ENCODE measurements around the gene HKDC1.

Gene HKDC1

GRCh38 chr10:69241575-69241974 lies 21.4 kb downstream of the HKDC1 start:
- peaks cover 12% of the 10 kb centered on the region for H3K4me1 ChIP-seq (ENCODE audit: insufficient read depth, low read length, poor library complexity, severe bottlenecking)
- H3K4me2 ChIP-seq (ENCODE audit: low read depth, low read length, poor library complexity, severe bottlenecking) = no peak overlapping the region
- H3K36me3 ChIP-seq (ENCODE audit: insufficient read depth, low read length) = no peaks in the 10 kb centered on the region
- TF ChIP-seq EZH2phosphoT487 (IDR thresholded peaks at IDR 0.05; ENCODE audit: borderline replicate concordance) = no peak
- no peak for TF ChIP-seq CTCF (conservative IDR thresholded peaks at IDR 0.05; ENCODE audit: low read length)
- H4K20me1 ChIP-seq (ENCODE audit: insufficient read depth, low read length, poor library complexity, severe bottlenecking) = no peaks in the 10 kb centered on the region
- H3F3A ChIP-seq (ENCODE audit: low read depth) = no peaks in the 10 kb centered on the region
- no peak overlapping the region for H3K9ac ChIP-seq (ENCODE audit: low read depth, low read length, poor library complexity, severe bottlenecking)
- H2AFZ ChIP-seq (ENCODE audit: low read length) = no peak overlapping the region
- no peaks in the 10 kb centered on the region for H3K9me3 ChIP-seq (ENCODE audit: insufficient read depth, low read depth, low read length)
- H3K79me2 ChIP-seq (ENCODE audit: insufficient read depth, low read length) = no peaks in the 10 kb centered on the region
- no peaks in the 10 kb centered on the region for H3K9me2 ChIP-seq (replicated peaks; ENCODE audit: low read depth, low read length)
- H3K27me3 ChIP-seq (ENCODE audit: insufficient read depth, low read length, poor library complexity, severe bottlenecking) = no peaks in the 10 kb centered on the region
- no peak overlapping the region for H3K4me3 ChIP-seq (ENCODE audit: low read length, poor library complexity, severe bottlenecking)

GRCh38 chr10:69242040-69242851 lies 22.1 kb downstream of the HKDC1 start:
- no peaks in the 10 kb centered on the region for H4K20me1 ChIP-seq (ENCODE audit: insufficient read depth, low read length, poor library complexity, severe bottlenecking)
- H3K9ac ChIP-seq (ENCODE audit: low read depth, low read length, poor library complexity, severe bottlenecking) = no peak overlapping the region
- H3K36me3 ChIP-seq (ENCODE audit: insufficient read depth, low read length) = no peaks in the 10 kb centered on the region
- H3K4me1 ChIP-seq (ENCODE audit: insufficient read depth, low read length, poor library complexity, severe bottlenecking) = peaks cover 12% of the 10 kb centered on the region
- no peaks in the 10 kb centered on the region for H3K79me2 ChIP-seq (ENCODE audit: insufficient read depth, low read length)
- H3K9me2 ChIP-seq (replicated peaks; ENCODE audit: low read depth, low read length) = no peaks in the 10 kb centered on the region
- no peaks in the 10 kb centered on the region for H3K27me3 ChIP-seq (ENCODE audit: insufficient read depth, low read length, poor library complexity, severe bottlenecking)
- H3K4me2 ChIP-seq (ENCODE audit: low read depth, low read length, poor library complexity, severe bottlenecking) = no peak overlapping the region
- TF ChIP-seq EZH2phosphoT487 (IDR thresholded peaks at IDR 0.05; ENCODE audit: borderline replicate concordance) (no peak), CTCF (conservative IDR thresholded peaks at IDR 0.05; ENCODE audit: low read length) (no peak)
- no peaks in the 10 kb centered on the region for H3K9me3 ChIP-seq (ENCODE audit: insufficient read depth, low read depth, low read length)
- H2AFZ ChIP-seq (ENCODE audit: low read length) = no peak overlapping the region
- H3F3A ChIP-seq (ENCODE audit: low read depth) = no peaks in the 10 kb centered on the region
- H3K4me3 ChIP-seq (ENCODE audit: low read length, poor library complexity, severe bottlenecking) = no peak overlapping the region

GRCh38 chr10:69242852-69243212 lies 22.7 kb downstream of the HKDC1 start:
- no peak overlapping the region for H2AFZ ChIP-seq (ENCODE audit: low read length)
- no peak overlapping the region for H3K9ac ChIP-seq (ENCODE audit: low read depth, low read length, poor library complexity, severe bottlenecking)
- TF ChIP-seq EZH2phosphoT487 (IDR thresholded peaks at IDR 0.05; ENCODE audit: borderline replicate concordance) = no peak
- TF ChIP-seq CTCF (conservative IDR thresholded peaks at IDR 0.05; ENCODE audit: low read length) = no peak
- no peak overlapping the region for H3K4me3 ChIP-seq (ENCODE audit: low read length, poor library complexity, severe bottlenecking)
- no peak overlapping the region for H3K4me2 ChIP-seq (ENCODE audit: low read depth, low read length, poor library complexity, severe bottlenecking)
- H3F3A ChIP-seq (ENCODE audit: low read depth) = no peaks in the 10 kb centered on the region
- H3K4me1 ChIP-seq (ENCODE audit: insufficient read depth, low read length, poor library complexity, severe bottlenecking) = peaks cover 11% of the 10 kb centered on the region
- no peaks in the 10 kb centered on the region for H3K79me2 ChIP-seq (ENCODE audit: insufficient read depth, low read length)
- H4K20me1 ChIP-seq (ENCODE audit: insufficient read depth, low read length, poor library complexity, severe bottlenecking) = no peaks in the 10 kb centered on the region
- no peaks in the 10 kb centered on the region for H3K27me3 ChIP-seq (ENCODE audit: insufficient read depth, low read length, poor library complexity, severe bottlenecking)
- H3K36me3 ChIP-seq (ENCODE audit: insufficient read depth, low read length) = no peaks in the 10 kb centered on the region
- no peaks in the 10 kb centered on the region for H3K9me2 ChIP-seq (replicated peaks; ENCODE audit: low read depth, low read length)
- no peaks in the 10 kb centered on the region for H3K9me3 ChIP-seq (ENCODE audit: insufficient read depth, low read depth, low read length)
